Osteoblast (primary cell): Measurements from ENCODE around the gene PIEZO2. TPM values are rescaled to one million over a fixed set of nuclear protein-coding genes. Genes with fewer than 3 reads are reported as not detected.

Source experiments
- DNase-seq: peaks from one replicate; pipeline ENCODE4 v3.0.0; 2011; ENCODE audit warnings: low spot score, mixed read lengths; ENCODE audit not compliant: insufficient read length; ENCODE audit errors: missing footprints
- H2AFZ ChIP-seq: 2 replicates; pipeline ENCODE4 v1.6.0; 2011; ENCODE audit warnings: mild to moderate bottlenecking, low read length
- H3K27ac ChIP-seq: 2 replicates; pipeline ENCODE4 v1.5.1; 2011; ENCODE audit warnings: mild to moderate bottlenecking, low read depth, low read length, moderate library complexity
- H3K27me3 ChIP-seq: 2 replicates; pipeline ENCODE4 v1.6.0; 2012; ENCODE audit warnings: mild to moderate bottlenecking, control low read depth, inconsistent platforms, low read length, moderate library complexity; ENCODE audit not compliant: insufficient read depth
- H3K36me3 ChIP-seq: 2 replicates; pipeline ENCODE4 v1.5.1; 2011; ENCODE audit warnings: mild to moderate bottlenecking, low read length, control low read depth, moderate library complexity; ENCODE audit not compliant: insufficient read depth
- H3K4me1 ChIP-seq: 2 replicates; pipeline ENCODE4 v1.5.1; 2011; ENCODE audit warnings: mild to moderate bottlenecking, low read length, control low read depth, moderate library complexity; ENCODE audit not compliant: insufficient read depth
- H3K4me2 ChIP-seq: 2 replicates; pipeline ENCODE4 v1.6.0; 2011; ENCODE audit warnings: mild to moderate bottlenecking, low read length; ENCODE audit not compliant: insufficient read depth
- H3K4me3 ChIP-seq: fragments of 200-600 bp; sonication (generic); 3 replicates; pipeline ENCODE4 v1.5.1; 2012; ENCODE audit warnings: mild to moderate bottlenecking, low read length, inconsistent platforms; ENCODE audit not compliant: insufficient read depth
- H3K79me2 ChIP-seq: 2 replicates; pipeline ENCODE4 v1.6.0; 2012; ENCODE audit warnings: mild to moderate bottlenecking, low read length, control low read depth, inconsistent platforms; ENCODE audit not compliant: insufficient read depth
- H3K9me3 ChIP-seq: 2 replicates; pipeline ENCODE4 v1.5.1; 2011; ENCODE audit warnings: low read depth, low read length, control low read depth
- H4K20me1 ChIP-seq: 2 replicates; pipeline ENCODE4 v1.6.0; 2012; ENCODE audit warnings: mild to moderate bottlenecking, low read length, control low read depth; ENCODE audit not compliant: insufficient read depth
- CTCF ChIP-seq: IDR thresholded peaks from 2 replicates; pipeline ENCODE4 v1.5.1; 2011; ENCODE audit warnings: mild to moderate bottlenecking, low read depth, low read length, moderate library complexity; ENCODE audit errors: extremely low read depth
- total RNA-seq: library from RNA; depleted of rRNA; stranded (reverse); fragments of >200 nt; gene quantifications from 2 replicates; pipeline ENCODE4 v1.2.3, GENCODE V29; 2012

Gene PIEZO2
- total RNA-seq, 1 donor: 46.7 TPM

- Histone ChIP-seq H3K27ac (peak overlapping the region; percentile 72), H4K20me1 (no peaks in the 10 kb centered on the region), H3K27me3 (no peaks in the 10 kb centered on the region), H3K9me3 (no peaks in the 10 kb centered on the region), H3K4me2 (no peak overlapping the region), H2AFZ (no peak overlapping the region), H3K4me3 (no peak overlapping the region), H3K4me1 (peaks cover 27% of the 10 kb centered on the region), H3K79me2 (no peaks in the 10 kb centered on the region), H3K36me3 (no peaks in the 10 kb centered on the region)
- TF ChIP-seq CTCF: no peak
- DNase-seq: no peak
Measured at GRCh38 chr18:10928011-10928771, 221.2 kb downstream of the PIEZO2 start.

DNA sequence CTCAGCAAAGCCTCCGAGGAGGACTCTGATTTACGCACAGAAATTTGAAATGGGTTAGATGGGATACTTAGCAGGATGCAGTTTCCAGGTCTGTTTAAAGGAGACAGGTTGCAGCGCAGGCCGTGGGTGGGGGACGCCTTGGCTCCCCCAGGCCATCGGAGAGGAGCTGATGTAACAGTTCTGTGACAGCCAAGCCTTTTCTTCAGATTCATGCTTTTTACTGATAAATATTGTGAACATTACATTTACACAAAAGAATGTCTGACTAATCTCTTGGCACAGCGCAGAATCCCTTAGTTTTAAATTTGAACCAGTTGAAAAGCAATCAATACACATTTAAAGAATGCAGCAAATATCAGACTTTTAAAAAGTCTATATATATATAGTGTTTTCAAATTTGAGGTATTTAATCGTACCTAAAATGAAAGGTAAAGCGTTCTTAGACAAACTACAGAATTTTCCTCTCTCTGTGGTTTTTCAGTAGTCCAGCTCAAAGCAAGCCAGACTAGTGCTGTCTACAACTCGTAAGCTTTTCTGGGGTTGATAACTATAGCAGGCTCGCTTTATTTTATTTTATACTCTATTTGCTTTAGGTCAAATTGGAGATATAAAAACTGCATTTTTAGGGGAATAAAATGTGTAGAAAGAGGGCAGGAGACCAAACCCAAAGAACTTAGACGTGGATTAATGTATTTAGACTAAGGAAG is 221.9 kb downstream of the PIEZO2 start:
- no peak overlapping the region for H2AFZ ChIP-seq
- H4K20me1 ChIP-seq: no peaks in the 10 kb centered on the region
- H3K27me3 ChIP-seq: no peaks in the 10 kb centered on the region
- H3K4me3 ChIP-seq: no peak overlapping the region
- no peaks in the 10 kb centered on the region for H3K9me3 ChIP-seq
- peak overlapping the region; percentile 57 for H3K4me2 ChIP-seq
- TF ChIP-seq CTCF: no peak
- peak; percentile 80 for DNase-seq
- no peaks in the 10 kb centered on the region for H3K79me2 ChIP-seq
- H3K27ac ChIP-seq: peak overlapping the region; percentile 72
- H3K4me1 ChIP-seq: peaks cover 27% of the 10 kb centered on the region
- H3K36me3 ChIP-seq: no peaks in the 10 kb centered on the region

DNA sequence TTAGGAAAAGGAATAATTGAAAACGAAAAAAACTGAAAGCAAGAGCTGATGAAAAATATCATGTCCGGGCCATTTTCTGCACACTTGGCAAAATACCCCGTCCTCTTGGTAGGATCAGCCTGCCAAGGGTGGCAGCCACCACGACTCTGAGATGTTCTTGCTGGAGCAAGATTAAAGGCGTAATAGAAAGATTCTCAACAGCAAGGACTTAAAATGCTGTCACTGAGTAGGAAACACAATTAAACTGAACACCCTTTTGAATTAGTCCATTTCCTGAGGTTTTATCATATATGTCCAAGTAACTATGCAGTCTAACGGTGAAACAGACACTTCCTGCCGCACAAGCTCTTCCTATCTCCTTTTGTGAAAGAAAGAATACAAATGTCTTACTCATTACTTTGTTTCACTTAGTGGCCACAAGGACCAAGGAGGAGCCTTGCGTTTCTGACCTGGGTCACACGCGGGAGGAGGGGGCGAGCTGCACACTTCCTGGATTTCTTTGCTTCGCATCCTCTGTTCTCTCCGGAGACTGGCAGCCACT is 222.7 kb downstream of the PIEZO2 start:
- no peak for DNase-seq
- no peak overlapping the region for H2AFZ ChIP-seq
- H4K20me1 ChIP-seq: no peaks in the 10 kb centered on the region
- TF ChIP-seq CTCF: no peak
- no peaks in the 10 kb centered on the region for H3K9me3 ChIP-seq
- peak overlapping the region; percentile 72 for H3K27ac ChIP-seq
- peaks cover 27% of the 10 kb centered on the region for H3K4me1 ChIP-seq
- peak overlapping the region; percentile 57 for H3K4me2 ChIP-seq
- H3K36me3 ChIP-seq: no peaks in the 10 kb centered on the region
- H3K27me3 ChIP-seq: no peaks in the 10 kb centered on the region
- H3K79me2 ChIP-seq: no peaks in the 10 kb centered on the region
- H3K4me3 ChIP-seq: peak overlapping the region; percentile 9

DNA sequence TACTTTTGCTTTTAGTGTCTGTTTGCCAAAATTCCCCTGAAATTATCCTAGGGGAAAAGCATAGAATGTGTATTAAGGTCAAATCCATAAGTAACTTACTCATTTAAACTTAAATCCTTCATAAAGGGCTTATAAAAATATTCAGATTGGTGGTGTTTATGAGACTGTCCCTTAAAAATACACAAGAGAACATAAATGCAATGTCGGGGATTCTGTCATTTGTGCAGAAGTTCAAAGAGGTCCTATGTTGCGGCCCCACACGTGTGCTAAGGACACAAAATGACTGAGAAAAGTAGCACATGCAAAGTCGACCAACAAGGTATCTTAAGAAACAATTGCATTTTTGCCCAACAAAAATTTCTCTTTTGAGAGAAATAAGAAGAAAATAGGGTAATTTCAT is 225.1 kb downstream of the PIEZO2 start:
- Histone ChIP-seq H3K9me3 (no peaks in the 10 kb centered on the region), H3K4me2 (no peak overlapping the region), H2AFZ (no peak overlapping the region), H3K79me2 (no peaks in the 10 kb centered on the region), H3K27me3 (no peaks in the 10 kb centered on the region), H3K4me3 (no peak overlapping the region), H3K36me3 (no peaks in the 10 kb centered on the region), H3K27ac (no peak overlapping the region), H3K4me1 (peaks cover 27% of the 10 kb centered on the region), H4K20me1 (no peaks in the 10 kb centered on the region)
- no peak for TF ChIP-seq CTCF
- no peak for DNase-seq
